HepG2 (cell line): ENCODE measurements around the gene LAMC1. TPM values are rescaled to one million over a fixed set of nuclear protein-coding genes. Genes with fewer than 3 reads are reported as not detected.

ENCODE experiments used
- ARHGAP35 ChIP-seq: sonication (generic); formaldehyde crosslinking; IDR thresholded peaks from 2 replicates; pipeline ENCODE4 v1.9.0; 2022; ENCODE audit warnings: mild to moderate bottlenecking, inconsistent platforms, moderate library complexity, missing genetic modification reagents, borderline replicate concordance
- ATF3 ChIP-seq: sonication (generic); formaldehyde crosslinking; IDR thresholded peaks from 2 replicates; pipeline ENCODE4 v1.4.0; 2020; ENCODE audit warnings: missing genetic modification reagents
- CEBPG ChIP-seq: IDR thresholded peaks from 2 replicates; pipeline ENCODE4 v1.6.1; 2016
- EEA1 ChIP-seq: sonication (generic); formaldehyde crosslinking; IDR thresholded peaks from 2 replicates; pipeline ENCODE4 v1.5.1; 2020; ENCODE audit warnings: mild to moderate bottlenecking, missing genetic modification reagents, borderline replicate concordance
- FOXA3 ChIP-seq: IDR thresholded peaks from 2 replicates; pipeline ENCODE4 v1.6.1; 2016; ENCODE audit warnings: missing genetic modification reagents, missing compliant biosample characterization
- FOXK1 ChIP-seq: sonication (generic); formaldehyde crosslinking; IDR thresholded peaks from 2 replicates; pipeline ENCODE4 v1.4.0; 2020; ENCODE audit warnings: low read depth, missing genetic modification reagents, borderline replicate concordance
- FOXP1 ChIP-seq, 2 experiments: fragments of 450-650 bp in 1 of 2; IDR thresholded peaks; 2 replicates each; pipeline ENCODE4 v1.6.1; 2017 to 2018; ENCODE audit warnings: antibody characterized with exemption in 1 of 2
- MEIS1 ChIP-seq: sonication (generic); formaldehyde crosslinking; IDR thresholded peaks from 2 replicates; pipeline ENCODE4 v1.9.0; 2021; ENCODE audit warnings: mild to moderate bottlenecking, missing genetic modification reagents, moderate library complexity, borderline replicate concordance
- NFIC ChIP-seq: IDR thresholded peaks from 2 replicates; pipeline ENCODE4 v1.6.1; 2012; ENCODE audit warnings: mild to moderate bottlenecking, low read length, inconsistent platforms
- PAXIP1 ChIP-seq: sonication (generic); formaldehyde crosslinking; conservative IDR thresholded peaks from 2 replicates; pipeline ENCODE4 v1.4.0; 2020; ENCODE audit warnings: mild to moderate bottlenecking, missing genetic modification reagents, moderate library complexity
- RARA ChIP-seq: IDR thresholded peaks from 2 replicates; pipeline ENCODE4 v1.6.1; 2016; ENCODE audit warnings: missing genetic modification reagents, missing compliant biosample characterization
- REL ChIP-seq: sonication (generic); formaldehyde crosslinking; conservative IDR thresholded peaks from 2 replicates; pipeline ENCODE4 v1.8.0; 2022; ENCODE audit warnings: mild to moderate bottlenecking, missing genetic modification reagents, moderate library complexity
- REPIN1 ChIP-seq: sonication (generic); formaldehyde crosslinking; IDR thresholded peaks from 2 replicates; pipeline ENCODE4 v1.8.0; 2022; ENCODE audit warnings: missing genetic modification reagents, low read depth, mild to moderate bottlenecking, borderline replicate concordance
- SP1 ChIP-seq, 2 experiments: fragments of 450-650 bp in 1 of 2; sonication (generic) in 1 of 2; formaldehyde crosslinking in 1 of 2; IDR thresholded peaks; 2 replicates each; pipeline versions ENCODE4 v1.4.0 to v1.6.1; 2016 to 2020; ENCODE audit warnings: missing genetic modification reagents in 1 of 2
- TCF7 ChIP-seq: sonication (generic); IDR thresholded peaks from 2 replicates; pipeline ENCODE4 v1.6.1; 2016; ENCODE audit warnings: antibody characterized with exemption, low read depth
- TEAD2 ChIP-seq: sonication (generic); formaldehyde crosslinking; IDR thresholded peaks from 2 replicates; pipeline ENCODE4 v1.9.0; 2021; ENCODE audit warnings: missing genetic modification reagents
- TOPORS ChIP-seq: sonication (generic); formaldehyde crosslinking; IDR thresholded peaks from 2 replicates; pipeline ENCODE4 v1.8.0; 2023; ENCODE audit warnings: mild to moderate bottlenecking, missing genetic modification reagents
- YEATS2 ChIP-seq: sonication (generic); formaldehyde crosslinking; IDR thresholded peaks from 2 replicates; pipeline ENCODE4 v1.4.0; 2020; ENCODE audit warnings: missing genetic modification reagents, borderline replicate concordance
- ZMYM3 ChIP-seq: sonication (generic); formaldehyde crosslinking; IDR thresholded peaks from 2 replicates; pipeline ENCODE4 v1.5.1; 2020; ENCODE audit warnings: mild to moderate bottlenecking, missing genetic modification reagents
- ZNF317 ChIP-seq: sonication (generic); formaldehyde crosslinking; IDR thresholded peaks from 2 replicates; pipeline ENCODE4 v1.5.0; 2020; ENCODE audit warnings: mild to moderate bottlenecking, missing genetic modification reagents
- ZNF577 ChIP-seq: sonication (generic); formaldehyde crosslinking; IDR thresholded peaks from 2 replicates; pipeline ENCODE4 v1.4.0; 2020; ENCODE audit warnings: mild to moderate bottlenecking, low read depth, missing genetic modification reagents, borderline replicate concordance
- polyA plus RNA-seq, 8 experiments: library from polyadenylated mRNA; depleted of rRNA in 3 of 8; stranded (reverse) in 7 of 8; unstranded in 1 of 8; fragments of >200 nt; fragmentation: Illumina TruSeq in 4 of 8; extraction: Trizol in 4 of 8; gene quantifications; 2 replicates each; pipeline versions ENCODE4 v1.2.1 to v1.2.3, GENCODE V29; 2011 to 2016; ENCODE audit warnings: low read depth in 4 of 8, missing spikeins in 1 of 8, mixed read lengths in 1 of 8; ENCODE audit not compliant: insufficient read depth in 1 of 8
- total RNA-seq, 5 experiments: library from RNA; depleted of rRNA; stranded (reverse); fragments of >200 nt; fragmentation: Illumina TruSeq; extraction: Trizol; gene quantifications; 2 replicates each; pipeline ENCODE4 v1.2.3, GENCODE V29; 2016; ENCODE audit warnings: low read depth in 1 of 5
- TF ChIP-seq, protein P1 (sequence below): sonication (generic); formaldehyde crosslinking; IDR thresholded peaks from 2 replicates; pipeline ENCODE4 v1.4.0; 2020; ENCODE audit warnings: missing genetic modification reagents
- TF ChIP-seq, protein P2 (sequence below): sonication (generic); formaldehyde crosslinking; IDR thresholded peaks from 2 replicates; pipeline ENCODE4 v1.4.0; 2020; ENCODE audit warnings: mild to moderate bottlenecking, missing genetic modification reagents
- TF ChIP-seq, protein P3 (sequence below): sonication (generic); formaldehyde crosslinking; IDR thresholded peaks from 2 replicates; pipeline ENCODE4 v1.4.0; 2020; ENCODE audit warnings: missing genetic modification reagents, borderline replicate concordance

LAMC1 gene
- total and polyA plus RNA-seq, 2 of the 13 experiments (the other 11 are each of a cell fraction or from before 2014, with no cell fraction given) = 58.5 to 137 TPM

DNA sequence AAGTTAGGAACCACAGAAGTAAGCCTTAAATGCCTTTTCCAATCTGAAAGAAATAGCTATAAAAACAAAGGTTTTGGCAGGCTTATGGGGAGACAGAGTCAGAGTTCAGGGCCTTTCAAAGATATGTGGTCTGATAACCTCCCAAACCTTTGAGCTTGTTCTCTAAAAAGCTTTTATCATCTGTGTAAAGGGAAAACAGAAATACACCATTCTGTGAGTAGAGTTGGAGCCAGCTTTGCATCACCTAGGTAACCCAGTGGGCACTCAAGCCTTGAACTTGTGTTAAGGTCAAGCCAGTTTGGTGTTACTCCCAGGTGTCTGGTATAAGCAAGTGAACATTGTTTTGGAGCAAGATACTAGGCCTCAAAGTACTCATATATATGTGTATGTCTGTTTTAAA lies 50.1 kb downstream of the LAMC1 start (continued):
- no peak for TF ChIP-seq ZNF317 (CRISPR knock-in tag)
- TF ChIP-seq, protein P1, sequence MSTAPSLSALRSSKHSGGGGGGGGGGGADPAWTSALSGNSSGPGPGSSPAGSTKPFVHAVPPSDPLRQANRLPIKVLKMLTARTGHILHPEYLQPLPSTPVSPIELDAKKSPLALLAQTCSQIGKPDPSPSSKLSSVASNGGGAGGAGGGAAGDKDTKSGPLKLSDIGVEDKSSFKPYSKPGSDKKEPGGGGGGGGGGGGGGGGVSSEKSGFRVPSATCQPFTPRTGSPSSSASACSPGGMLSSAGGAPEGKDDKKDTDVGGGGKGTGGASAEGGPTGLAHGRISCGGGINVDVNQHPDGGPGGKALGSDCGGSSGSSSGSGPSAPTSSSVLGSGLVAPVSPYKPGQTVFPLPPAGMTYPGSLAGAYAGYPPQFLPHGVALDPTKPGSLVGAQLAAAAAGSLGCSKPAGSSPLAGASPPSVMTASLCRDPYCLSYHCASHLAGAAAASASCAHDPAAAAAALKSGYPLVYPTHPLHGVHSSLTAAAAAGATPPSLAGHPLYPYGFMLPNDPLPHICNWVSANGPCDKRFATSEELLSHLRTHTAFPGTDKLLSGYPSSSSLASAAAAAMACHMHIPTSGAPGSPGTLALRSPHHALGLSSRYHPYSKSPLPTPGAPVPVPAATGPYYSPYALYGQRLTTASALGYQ = peak; percentile 67; the same call in 1 of the 2 replicates
- TF ChIP-seq PAXIP1 (CRISPR knock-in tag) = peak; percentile 79
- TF ChIP-seq REL = no peak
- TF ChIP-seq ZMYM3 (CRISPR knock-in tag) = no peak
- no peak for TF ChIP-seq FOXP1 (IDR thresholded peaks at IDR 0.05)
- TF ChIP-seq FOXP1 (CRISPR knock-in tag; IDR thresholded peaks at IDR 0.05) = peak; percentile 48; the same call in 1 of the 2 replicates
- TF ChIP-seq TOPORS (CRISPR knock-in tag) = no peak
- TF ChIP-seq, protein P2, sequence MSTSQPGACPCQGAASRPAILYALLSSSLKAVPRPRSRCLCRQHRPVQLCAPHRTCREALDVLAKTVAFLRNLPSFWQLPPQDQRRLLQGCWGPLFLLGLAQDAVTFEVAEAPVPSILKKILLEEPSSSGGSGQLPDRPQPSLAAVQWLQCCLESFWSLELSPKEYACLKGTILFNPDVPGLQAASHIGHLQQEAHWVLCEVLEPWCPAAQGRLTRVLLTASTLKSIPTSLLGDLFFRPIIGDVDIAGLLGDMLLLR (CRISPR knock-in tag) = no peak
- no peak for TF ChIP-seq MEIS1
- no peak for TF ChIP-seq ARHGAP35 (CRISPR knock-in tag)
- TF ChIP-seq TCF7 = peak; percentile 72
- TF ChIP-seq REPIN1 (CRISPR knock-in tag) = no peak
- TF ChIP-seq EEA1 (CRISPR knock-in tag) = no peak
- TF ChIP-seq RARA (CRISPR knock-in tag) = peak; percentile 96
- TF ChIP-seq FOXA3 (CRISPR knock-in tag) = peak; percentile 59
- TF ChIP-seq FOXK1 (CRISPR knock-in tag) = no peak
- no peak for TF ChIP-seq ZNF577 (CRISPR knock-in tag)
- no peak for TF ChIP-seq YEATS2 (CRISPR knock-in tag)
- TF ChIP-seq TEAD2 (CRISPR knock-in tag) = no peak
- TF ChIP-seq CEBPG = peak; percentile 63
- TF ChIP-seq NFIC = peak; percentile 63; the same call in 1 of the 2 replicates
- TF ChIP-seq SP1 (IDR thresholded peaks at IDR 0.05) = no peak
- no peak for TF ChIP-seq SP1 (CRISPR knock-in tag; IDR thresholded peaks at IDR 0.05)
- TF ChIP-seq, protein P3, sequence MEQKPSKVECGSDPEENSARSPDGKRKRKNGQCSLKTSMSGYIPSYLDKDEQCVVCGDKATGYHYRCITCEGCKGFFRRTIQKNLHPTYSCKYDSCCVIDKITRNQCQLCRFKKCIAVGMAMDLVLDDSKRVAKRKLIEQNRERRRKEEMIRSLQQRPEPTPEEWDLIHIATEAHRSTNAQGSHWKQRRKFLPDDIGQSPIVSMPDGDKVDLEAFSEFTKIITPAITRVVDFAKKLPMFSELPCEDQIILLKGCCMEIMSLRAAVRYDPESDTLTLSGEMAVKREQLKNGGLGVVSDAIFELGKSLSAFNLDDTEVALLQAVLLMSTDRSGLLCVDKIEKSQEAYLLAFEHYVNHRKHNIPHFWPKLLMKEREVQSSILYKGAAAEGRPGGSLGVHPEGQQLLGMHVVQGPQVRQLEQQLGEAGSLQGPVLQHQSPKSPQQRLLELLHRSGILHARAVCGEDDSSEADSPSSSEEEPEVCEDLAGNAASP (CRISPR knock-in tag) = peak; percentile 98
- peak; percentile 47; the same call in 1 of the 2 replicates for TF ChIP-seq ATF3
